ENCODE measurements around the gene BID. TPM values are rescaled to one million over a fixed set of nuclear protein-coding genes. Genes with fewer than 3 reads are reported as not detected.

BID gene
- total RNA-seq, 1 experiment from 2014 or later: 66.7 TPM

- H3K36me3 ChIP-seq (ENCODE audit: control insufficient read depth, insufficient read depth, low read length): no peaks in the 10 kb centered on the region
- H3K4me1 ChIP-seq (ENCODE audit: control insufficient read depth, insufficient read depth, low read length): no peaks in the 10 kb centered on the region
- no TSS peak for BruUV-seq (replicated peaks)
- TF ChIP-seq POLR2AphosphoS5 (IDR thresholded peaks at IDR 0.05; ENCODE audit: low read depth, low read length) (no peak), SIN3A (IDR thresholded peaks at IDR 0.05; ENCODE audit: borderline replicate concordance, insufficient read depth, low read depth, low read length) (no peak), CTCF (IDR thresholded peaks at IDR 0.05) (no peak)
- DNase-seq (ENCODE audit: low read depth, low spot score): no peak
- ChIA-PET POLR2A (no interaction called here), CTCF (no interaction called here)
- H3K4me3 ChIP-seq (ENCODE audit: low read depth in 2 of 2, low read length in 2 of 2): no peak overlapping the region
- no peak overlapping the region for H3K27ac ChIP-seq (ENCODE audit: low read length)
- in situ Hi-C loops (cut with HindIII; ENCODE audit: low pct_unique_long_range_greater_than_20kb, low sequenced_read_pairs): no loop called here
- intact Hi-C loops (cut with micrococcal nuclease; ENCODE audit: unreplicated experiment): no loop called here
- ATAC-seq: no peak
- no peaks in the 10 kb centered on the region for H3K9me3 ChIP-seq (ENCODE audit: control insufficient read depth, insufficient read depth, low read depth, low read length)
- no peaks in the 10 kb centered on the region for H3K27me3 ChIP-seq (ENCODE audit: control insufficient read depth, insufficient read depth, low read length)
These were observed 20.7 kb upstream of the BID start for GRCh38 chr22:17794726-17795542.

GRCh38 chr22:17792854-17793434 lies 18.7 kb upstream of the BID start:
- H3K27ac ChIP-seq (ENCODE audit: low read length): no peak overlapping the region
- no peak for DNase-seq (ENCODE audit: low read depth, low spot score)
- no peak overlapping the region for H3K4me3 ChIP-seq (ENCODE audit: low read depth in 2 of 2, low read length in 2 of 2)
- ChIA-PET POLR2A (interaction anchor here (0.6 kb wide), 1 partner anchor 106 kb away, joined by 4 read pairs; no protein-coding TSS in a partner anchor), CTCF (no interaction called here)
- no peaks in the 10 kb centered on the region for H3K9me3 ChIP-seq (ENCODE audit: control insufficient read depth, insufficient read depth, low read depth, low read length)
- no peaks in the 10 kb centered on the region for H3K27me3 ChIP-seq (ENCODE audit: control insufficient read depth, insufficient read depth, low read length)
- no TSS peak for BruUV-seq (replicated peaks)
- no peaks in the 10 kb centered on the region for H3K4me1 ChIP-seq (ENCODE audit: control insufficient read depth, insufficient read depth, low read length)
- H3K36me3 ChIP-seq (ENCODE audit: control insufficient read depth, insufficient read depth, low read length): no peaks in the 10 kb centered on the region
- intact Hi-C loops (cut with micrococcal nuclease; ENCODE audit: unreplicated experiment): no loop called here
- TF ChIP-seq CTCF (IDR thresholded peaks at IDR 0.05): no peak
- TF ChIP-seq TCF7L2 (IDR thresholded peaks at IDR 0.05; ENCODE audit: low read depth, low read length): no peak
- TF ChIP-seq SIN3A (IDR thresholded peaks at IDR 0.05; ENCODE audit: borderline replicate concordance, insufficient read depth, low read depth, low read length): no peak
- TF ChIP-seq POLR2AphosphoS5 (IDR thresholded peaks at IDR 0.05; ENCODE audit: low read depth, low read length): no peak
- TF ChIP-seq REST (IDR thresholded peaks at IDR 0.05; ENCODE audit: insufficient read depth in 1 of 2, low read depth in 2 of 2, low read length in 1 of 2): no peak
- in situ Hi-C loops (cut with HindIII; ENCODE audit: low pct_unique_long_range_greater_than_20kb, low sequenced_read_pairs): no loop called here
- no peak for ATAC-seq
